HG02642 (cell line): ENCODE results near the gene AFF1.
"Not testable (repeated sequence)": the region's sequence is repeated elsewhere in the genome, so short reads cannot be mapped to it uniquely, and the experiment has no call there.

Source experiments
- ATAC-seq: cut with Tn5 transposase; IDR thresholded peaks from one replicate; pipeline ENCODE4 v1.9.1; 2021; ENCODE audit warnings: mild to moderate bottlenecking; ENCODE audit not compliant: unreplicated experiment, poor library complexity

Gene AFF1

GRCh38 chr4:87030124-87030523, 95.3 kb downstream of the AFF1 start:
- no peak for ATAC-seq

GRCh38 chr4:87030755-87031441, 96.1 kb downstream of the AFF1 start:
- ATAC-seq: no peak

DNA sequence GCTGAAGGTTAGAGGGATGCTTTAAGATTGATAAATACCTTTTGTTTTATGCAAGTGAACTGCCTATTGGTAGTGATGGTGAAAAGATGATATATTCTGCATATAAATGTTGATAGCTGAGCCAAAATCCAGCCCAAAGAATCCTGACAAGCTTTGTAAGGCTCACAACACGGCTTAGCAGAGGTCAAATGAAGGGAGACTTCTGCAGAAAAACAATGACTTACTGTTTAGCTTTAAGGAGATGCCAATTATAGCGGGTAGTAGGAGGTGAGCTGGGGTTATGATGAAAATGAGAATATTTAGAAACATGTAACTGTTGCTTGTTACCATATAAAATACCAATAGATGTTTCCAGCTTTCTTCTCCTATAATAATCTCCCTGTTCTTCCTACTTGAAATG, 97.1 kb downstream of the AFF1 start:
- no peak for ATAC-seq

DNA sequence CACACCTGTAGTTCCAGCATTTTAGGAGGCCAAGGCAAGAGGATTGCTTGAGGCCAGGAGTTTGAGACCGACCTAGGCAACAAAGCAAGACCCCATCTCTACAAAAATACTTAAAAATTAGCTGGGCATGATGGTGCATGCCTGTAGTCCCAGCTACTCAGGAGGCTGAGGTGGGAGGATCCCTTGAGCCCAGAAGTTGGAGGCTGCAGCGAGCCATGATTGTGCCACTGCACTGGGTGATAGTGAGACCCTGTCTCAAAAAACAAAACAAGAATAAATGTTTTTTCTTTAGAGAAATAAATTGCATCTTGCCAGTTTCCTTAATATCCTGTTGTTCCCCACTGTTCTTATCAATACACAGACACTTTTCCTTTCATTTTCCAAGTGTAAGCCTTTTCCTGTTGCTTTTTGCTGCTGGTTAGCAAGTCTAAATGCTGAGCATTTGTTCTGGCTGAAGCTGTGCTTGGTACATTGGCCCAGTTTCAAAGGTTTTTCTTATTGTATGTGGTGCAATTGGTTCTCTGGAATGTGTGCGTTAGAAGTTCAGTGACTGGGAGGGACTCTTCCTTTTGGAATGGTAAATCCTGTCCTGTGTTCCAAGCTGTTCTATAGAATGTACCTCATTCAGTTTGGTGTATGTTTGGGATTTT, 98.2 kb downstream of the AFF1 start:
- ATAC-seq: no peak

GRCh38 chr4:87033902-87034301, 99.1 kb downstream of the AFF1 start:
- no peak for ATAC-seq

DNA sequence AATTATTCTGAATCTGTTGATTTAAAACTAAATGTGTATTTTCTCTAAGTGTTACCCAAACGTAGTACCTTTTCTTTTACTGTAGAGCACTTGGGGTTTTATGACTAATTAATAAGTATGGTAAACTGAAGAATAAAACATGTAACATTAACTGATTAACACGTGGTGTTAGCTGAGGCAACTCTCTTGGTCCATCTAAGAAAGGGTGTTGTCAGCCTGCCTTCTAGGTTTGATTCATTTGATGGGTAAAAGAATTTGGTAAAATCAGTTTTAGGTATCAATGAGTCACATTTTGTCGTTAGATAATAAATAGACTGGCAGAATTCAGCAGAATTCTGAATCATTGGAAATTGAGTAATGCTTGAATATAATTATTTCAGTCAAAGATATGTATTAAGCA, 99.7 kb downstream of the AFF1 start:
- ATAC-seq: no peak

GRCh38 chr4:87035881-87036509, 101.2 kb downstream of the AFF1 start:
- ATAC-seq: no peak

DNA sequence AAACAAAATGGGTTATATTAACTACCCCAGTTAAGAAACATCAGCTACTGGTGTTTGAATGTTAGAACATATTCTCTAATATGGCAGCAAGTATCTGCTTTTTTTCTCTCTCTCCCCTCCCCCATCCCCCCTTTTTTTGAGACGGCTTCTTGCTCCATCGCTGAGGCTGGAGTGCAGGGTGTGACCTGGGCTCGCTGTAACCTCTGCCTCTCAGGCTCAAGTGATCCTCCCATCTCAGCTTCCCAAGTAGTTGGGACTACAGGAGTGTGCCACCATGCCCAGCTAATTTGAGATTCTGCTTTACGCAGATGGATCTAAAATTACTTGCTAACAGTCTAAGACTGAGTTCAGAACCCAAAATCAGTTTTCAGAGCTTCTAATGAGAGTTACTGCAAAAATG, 101.9 kb downstream of the AFF1 start:
- no peak for ATAC-seq

- ATAC-seq: not testable (repeated sequence)
Measured at GRCh38 chr4:87037171-87037570, 102.4 kb downstream of the AFF1 start.

GRCh38 chr4:87037671-87038334, 103.0 kb downstream of the AFF1 start:
- ATAC-seq: no peak

DNA sequence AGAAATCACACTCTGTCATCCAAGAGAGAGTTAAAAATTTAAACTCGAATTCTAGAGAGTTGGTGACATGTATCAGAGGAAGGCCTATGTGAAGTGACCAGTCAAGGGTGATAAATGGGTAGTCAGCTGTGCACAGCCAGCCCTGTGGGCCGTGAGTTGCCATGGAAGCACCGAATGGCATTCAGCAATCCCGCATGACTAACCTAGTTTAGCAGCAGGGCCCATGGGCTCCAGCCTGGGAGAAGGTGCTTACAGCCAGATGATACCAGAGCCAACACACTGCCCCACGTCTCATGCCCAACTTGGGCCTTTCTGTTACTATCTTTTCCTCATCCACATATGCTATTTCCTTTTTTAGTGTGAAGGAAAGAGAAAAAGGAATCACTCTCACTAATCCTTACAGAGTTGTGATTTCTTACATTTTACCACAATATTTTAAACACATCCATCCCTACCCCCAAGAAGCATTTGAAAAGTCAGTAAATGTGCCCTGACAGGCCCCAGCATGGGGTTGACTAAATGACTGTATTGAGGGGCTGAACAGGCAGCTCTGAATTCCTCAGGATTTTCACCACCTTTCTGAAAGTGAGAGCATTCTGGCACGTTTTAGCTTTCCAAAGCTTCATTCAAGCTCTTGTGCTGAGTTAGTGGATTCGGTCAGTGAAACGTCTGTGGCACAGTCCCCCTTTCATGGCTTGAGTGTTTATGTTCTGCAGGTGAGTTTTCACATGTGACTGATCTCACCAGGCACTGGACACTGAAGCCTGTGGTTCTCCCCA, 104.2 kb downstream of the AFF1 start:
- peak; percentile 37 for ATAC-seq

DNA sequence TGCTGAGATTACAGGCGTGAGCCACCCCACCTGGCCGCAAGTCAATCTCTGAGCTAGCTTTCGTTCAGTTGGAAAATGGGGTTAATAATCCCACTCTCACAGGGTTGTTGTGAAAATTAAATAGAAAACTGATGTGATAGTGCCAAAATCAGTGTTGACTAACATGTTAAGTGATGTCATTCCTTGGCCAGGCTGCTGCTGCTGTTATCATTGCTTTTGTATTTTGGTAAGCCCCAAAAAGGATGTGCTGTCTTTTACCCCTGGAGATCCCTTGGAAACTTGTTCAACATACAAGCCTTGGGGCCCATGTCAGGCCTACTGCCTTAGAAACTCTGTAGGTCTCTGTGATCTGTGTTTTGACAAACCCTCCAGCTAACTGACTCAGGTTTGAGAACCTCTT, 106.3 kb downstream of the AFF1 start:
- no peak for ATAC-seq

DNA sequence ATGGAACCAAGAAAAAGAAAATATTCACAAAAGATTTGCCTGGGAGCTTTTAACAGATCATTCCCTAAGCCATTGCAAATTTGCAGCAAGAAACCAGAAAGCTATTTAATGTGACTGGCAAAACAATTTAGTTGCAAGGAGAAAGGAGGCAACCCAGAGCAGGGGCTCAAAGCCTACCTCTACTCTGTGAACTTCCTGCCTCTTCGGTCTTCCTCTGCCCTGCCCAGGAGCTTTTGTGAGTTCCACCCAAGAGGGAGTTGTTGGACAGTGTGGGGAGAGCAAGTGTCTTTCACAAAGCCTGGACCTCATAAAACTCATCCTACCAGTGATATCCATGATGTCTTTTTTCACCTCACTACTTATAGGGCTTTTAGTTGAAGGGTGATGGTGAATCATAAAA, 107.4 kb downstream of the AFF1 start:
- ATAC-seq: no peak

DNA sequence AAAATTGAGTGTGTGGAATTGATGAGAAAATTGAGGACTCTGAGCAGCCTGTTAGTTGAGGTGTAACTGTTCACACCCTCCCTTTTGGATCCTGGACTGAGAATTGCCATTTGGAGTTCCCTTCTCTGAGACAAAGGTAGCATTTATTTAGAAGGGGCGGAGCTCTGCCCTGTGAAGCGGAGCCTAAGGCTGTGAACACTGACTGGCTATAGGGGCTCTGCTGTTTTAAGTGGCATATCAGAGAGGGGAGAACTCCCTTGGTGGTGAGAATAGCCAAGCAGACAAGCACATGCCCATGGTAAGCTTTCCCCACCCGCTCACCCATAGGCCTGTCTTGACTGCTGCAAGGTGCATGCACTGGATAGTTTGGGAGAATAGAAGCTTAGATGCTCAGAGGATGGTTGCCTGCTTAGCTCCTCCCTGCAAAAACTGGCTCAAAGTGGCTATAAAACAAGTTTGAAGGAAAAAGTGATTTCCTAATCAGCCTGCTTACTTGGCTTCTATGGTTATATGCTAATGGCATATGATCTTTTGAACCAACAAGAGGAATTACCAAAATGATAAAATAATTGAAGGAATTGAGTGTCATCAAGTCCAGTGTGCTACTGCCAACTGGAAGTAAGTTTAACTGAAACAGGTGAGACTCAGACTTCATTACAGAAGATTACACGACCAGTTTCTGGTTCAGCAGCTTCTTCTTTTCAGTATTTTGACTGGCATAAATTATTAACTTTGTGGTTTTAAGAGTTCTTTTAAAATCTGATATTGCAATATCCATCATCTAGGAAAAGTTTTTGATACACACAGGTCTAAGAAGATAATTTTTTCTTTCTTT, 108.4 kb downstream of the AFF1 start:
- ATAC-seq: no peak

DNA sequence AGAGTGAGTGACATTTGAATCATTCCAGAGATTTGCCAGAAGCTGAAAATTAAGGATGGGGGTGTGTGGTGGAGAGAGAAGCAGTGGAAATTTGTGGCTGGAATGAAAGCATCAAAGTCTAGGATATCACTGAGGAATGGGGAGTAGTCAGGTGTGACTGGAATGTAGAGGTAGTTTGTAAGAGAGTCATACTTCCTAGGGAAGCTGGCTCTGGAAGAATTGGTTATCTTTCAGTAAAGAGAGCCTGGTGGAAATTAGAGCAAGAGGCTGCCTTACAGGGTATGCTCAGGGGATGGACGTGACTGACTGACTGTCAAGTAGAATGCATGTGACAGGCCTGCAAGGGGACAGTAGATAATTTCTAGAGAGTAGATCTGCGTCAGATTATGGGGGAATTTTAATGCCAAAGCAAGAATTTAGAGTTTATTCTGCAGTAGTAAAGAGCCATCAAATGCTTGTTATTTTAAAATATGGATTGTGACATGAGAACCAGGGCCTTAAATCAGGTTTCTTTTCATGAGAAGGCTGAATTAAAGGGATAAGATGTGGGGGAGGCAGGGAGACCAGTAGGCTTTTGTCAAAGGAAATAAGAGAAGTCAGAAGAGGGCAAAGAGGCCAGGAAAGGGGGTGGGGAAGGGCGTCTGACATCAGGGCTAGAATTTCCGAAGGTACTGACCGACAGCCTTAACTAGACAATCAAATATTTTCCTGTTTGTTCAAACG, 109.9 kb downstream of the AFF1 start:
- no peak for ATAC-seq

DNA sequence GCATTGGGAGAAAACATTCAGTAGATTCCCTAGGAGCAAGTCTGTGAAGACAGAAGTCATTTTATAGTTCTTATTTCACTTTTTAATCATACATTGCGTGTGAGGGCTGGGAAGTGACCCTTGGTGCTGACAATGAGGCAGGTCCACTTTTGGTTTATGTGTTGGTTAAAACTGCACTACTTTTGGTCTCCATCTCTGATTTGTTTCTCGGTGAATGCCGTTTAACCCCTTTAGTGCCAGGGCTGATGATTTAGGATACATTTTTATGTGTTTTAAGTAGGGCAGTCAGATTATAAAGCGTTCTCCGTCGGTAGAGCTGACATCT, 110.4 kb downstream of the AFF1 start:
- no peak for ATAC-seq

DNA sequence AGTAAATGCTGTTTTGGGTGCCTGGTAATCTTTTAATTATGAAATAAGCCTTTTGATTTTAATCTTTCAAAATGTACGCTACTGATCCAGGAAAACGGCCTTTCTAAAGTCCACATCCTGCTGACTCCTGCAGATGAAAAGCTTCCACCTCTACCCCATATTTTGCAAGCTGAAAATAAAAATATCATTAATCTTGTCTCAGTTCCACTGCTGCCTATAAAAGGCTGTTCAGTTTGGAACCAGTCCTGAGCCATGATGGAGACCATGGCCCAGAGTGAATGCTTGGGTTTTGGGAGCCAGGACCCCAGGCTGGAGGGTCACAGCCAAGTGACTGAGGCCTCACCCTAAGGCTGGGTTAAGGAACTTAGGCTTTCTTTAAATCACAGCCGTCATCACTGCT, 110.8 kb downstream of the AFF1 start:
- no peak for ATAC-seq

- no peak for ATAC-seq
Measured at GRCh38 chr4:87046121-87046551, 111.3 kb downstream of the AFF1 start.

- ATAC-seq: no peak
Measured at GRCh38 chr4:87047281-87047798, 112.5 kb downstream of the AFF1 start.
